WTC11 (cell line): ENCODE measurements around the gene DNAJB12. TPM values are rescaled to one million over a fixed set of nuclear protein-coding genes. Genes with fewer than 3 reads are reported as not detected.

ENCODE experiments used
- ATAC-seq: fragments of 200-7000 bp; cut with Tn5 transposase; 2 replicates; pipeline ENCODE4 v1.10.0; 2021; ENCODE audit warnings: mild to moderate bottlenecking, moderate library complexity
- CTCF ChIA-PET: fragments of 300-600 bp; sonication (Branson Sonifier 250); formaldehyde crosslinking; loops from one replicate; lab custom pipeline; 2021; ENCODE audit warnings: antibody characterized with exemption; lab: Charles Lee
- POLR2A ChIA-PET: fragments of 350-600 bp; sonication (Branson Sonifier 250); formaldehyde crosslinking; loops from one replicate; lab custom pipeline; 2021; ENCODE audit warnings: antibody characterized with exemption; lab: Charles Lee
- DNase-seq: peaks from one replicate; pipeline ENCODE4 v3.0.0; 2021; ENCODE audit warnings: low spot score
- H3K27ac Mint-ChIP-seq: 2 replicates; pipeline ENCODE4 v1.8.0; 2021; ENCODE audit warnings: mixed read lengths
- H3K27me3 Mint-ChIP-seq: 2 replicates; pipeline ENCODE4 v1.8.0; 2021; ENCODE audit warnings: low read depth, mild to moderate bottlenecking, moderate library complexity, mixed read lengths
- H3K36me3 Mint-ChIP-seq: 2 replicates; pipeline ENCODE4 v1.8.0; 2021; ENCODE audit warnings: mixed read lengths
- H3K4me1 Mint-ChIP-seq: 2 replicates; pipeline ENCODE4 v1.8.0; 2022; ENCODE audit warnings: mixed read lengths
- H3K4me3 Mint-ChIP-seq: 2 replicates; pipeline ENCODE4 v1.8.0; 2021; ENCODE audit warnings: mild to moderate bottlenecking, moderate library complexity, mixed read lengths
- H3K9me3 Mint-ChIP-seq: 2 replicates; pipeline ENCODE4 v1.8.0; 2021; ENCODE audit warnings: mixed read lengths
- CREM ChIP-seq: sonication (generic); formaldehyde crosslinking; IDR thresholded peaks from 2 replicates; pipeline ENCODE4 v1.8.1; 2022; ENCODE audit warnings: mild to moderate bottlenecking, missing genetic modification reagents, moderate library complexity
- ERG ChIP-seq: fragments of 250-450 bp; sonication (Bioruptor Pico); IDR thresholded peaks from 2 replicates; pipeline ENCODE4 v1.8.0; 2021; ENCODE audit warnings: mild to moderate bottlenecking
- FOXJ3 ChIP-seq: sonication (generic); formaldehyde crosslinking; IDR thresholded peaks from 2 replicates; pipeline ENCODE4 v1.9.0; 2021; ENCODE audit warnings: missing genetic modification reagents, mild to moderate bottlenecking, borderline replicate concordance
- FOXP4 ChIP-seq: sonication (generic); formaldehyde crosslinking; IDR thresholded peaks from 2 replicates; pipeline ENCODE4 v1.8.0; 2022; ENCODE audit warnings: mild to moderate bottlenecking, missing genetic modification reagents
- GABPB1 ChIP-seq: sonication (generic); formaldehyde crosslinking; IDR thresholded peaks from 2 replicates; pipeline ENCODE4 v1.8.1; 2023; ENCODE audit warnings: mild to moderate bottlenecking, missing genetic modification reagents
- JAZF1 ChIP-seq: fragments of 250-450 bp; sonication (Bioruptor Pico); IDR thresholded peaks from 2 replicates; pipeline ENCODE4 v1.9.0; 2021; ENCODE audit warnings: moderate library complexity, mild to moderate bottlenecking, inconsistent platforms
- SP1 ChIP-seq: sonication (generic); formaldehyde crosslinking; conservative IDR thresholded peaks from 2 replicates; pipeline ENCODE4 v1.8.1; 2022; ENCODE audit warnings: missing genetic modification reagents
- ZNF317 ChIP-seq: sonication (generic); formaldehyde crosslinking; IDR thresholded peaks from 2 replicates; pipeline ENCODE4 v1.8.1; 2023; ENCODE audit warnings: low read depth, mild to moderate bottlenecking, moderate library complexity, missing genetic modification reagents, borderline replicate concordance
- ZNF396 ChIP-seq: fragments of 250-450 bp; sonication (Bioruptor Pico); IDR thresholded peaks from 2 replicates; pipeline ENCODE4 v1.8.0; 2021; ENCODE audit warnings: mild to moderate bottlenecking, moderate library complexity, borderline replicate concordance
- ZNF416 ChIP-seq: fragments of 250-450 bp; sonication (Bioruptor Pico); IDR thresholded peaks from 2 replicates; pipeline ENCODE4 v1.9.0; 2021; ENCODE audit warnings: mild to moderate bottlenecking, inconsistent platforms
- ZNF425 ChIP-seq: fragments of 250-450 bp; sonication (Bioruptor Pico); conservative IDR thresholded peaks from 2 replicates; pipeline ENCODE4 v1.9.0; 2021; ENCODE audit warnings: mild to moderate bottlenecking
- total RNA-seq: library from RNA; stranded (reverse); gene quantifications from 3 replicates; pipeline ENCODE4 v1.2.3, GENCODE V29; 2021
- TF ChIP-seq, protein P1 (sequence below): sonication (generic); formaldehyde crosslinking; IDR thresholded peaks from 2 replicates; pipeline ENCODE4 v1.8.1; 2023; ENCODE audit warnings: mild to moderate bottlenecking, missing genetic modification reagents, moderate library complexity
- TF ChIP-seq, protein P2 (sequence below): sonication (generic); formaldehyde crosslinking; IDR thresholded peaks from 2 replicates; pipeline ENCODE4 v1.8.0; 2022; ENCODE audit warnings: mild to moderate bottlenecking, missing genetic modification reagents
- TF ChIP-seq, protein P3 (sequence below): sonication (generic); formaldehyde crosslinking; IDR thresholded peaks from 2 replicates; pipeline ENCODE4 v1.8.0; 2022; ENCODE audit warnings: mild to moderate bottlenecking, missing genetic modification reagents
- TF ChIP-seq, protein P4 (sequence below): fragments of 250-450 bp; sonication (Bioruptor Pico); IDR thresholded peaks from 2 replicates; pipeline ENCODE4 v1.9.0; 2021; ENCODE audit warnings: mild to moderate bottlenecking
- TF ChIP-seq, protein P5 (sequence below): sonication (generic); formaldehyde crosslinking; IDR thresholded peaks from 2 replicates; pipeline ENCODE4 v1.8.0; 2023; ENCODE audit warnings: missing genetic modification reagents

Gene DNAJB12
- total RNA-seq, 1 experiment from 2014 or later, result 21.6 TPM

GRCh38 chr10:72353028-72353964, 1.4 kb downstream of the DNAJB12 start:
- Mint-ChIP-seq H3K36me3 (peaks cover 3% of the 10 kb centered on the region; the same call in 1 of the 2 replicates), H3K27me3 (no peaks in the 10 kb centered on the region), H3K4me3 (peak overlapping the region; percentile 96), H3K4me1 (peaks cover 27% of the 10 kb centered on the region), H3K27ac (peak overlapping the region; percentile 99), H3K9me3 (no peaks in the 10 kb centered on the region)
- TF ChIP-seq, protein P1, sequence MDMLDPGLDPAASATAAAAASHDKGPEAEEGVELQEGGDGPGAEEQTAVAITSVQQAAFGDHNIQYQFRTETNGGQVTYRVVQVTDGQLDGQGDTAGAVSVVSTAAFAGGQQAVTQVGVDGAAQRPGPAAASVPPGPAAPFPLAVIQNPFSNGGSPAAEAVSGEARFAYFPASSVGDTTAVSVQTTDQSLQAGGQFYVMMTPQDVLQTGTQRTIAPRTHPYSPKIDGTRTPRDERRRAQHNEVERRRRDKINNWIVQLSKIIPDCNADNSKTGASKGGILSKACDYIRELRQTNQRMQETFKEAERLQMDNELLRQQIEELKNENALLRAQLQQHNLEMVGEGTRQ (CRISPR knock-in tag), result peak; percentile 81
- TF ChIP-seq ZNF425 (CRISPR knock-in tag) (no peak), FOXJ3 (CRISPR knock-in tag) (no peak), SP1 (CRISPR knock-in tag) (no peak)
- TF ChIP-seq, protein P2, sequence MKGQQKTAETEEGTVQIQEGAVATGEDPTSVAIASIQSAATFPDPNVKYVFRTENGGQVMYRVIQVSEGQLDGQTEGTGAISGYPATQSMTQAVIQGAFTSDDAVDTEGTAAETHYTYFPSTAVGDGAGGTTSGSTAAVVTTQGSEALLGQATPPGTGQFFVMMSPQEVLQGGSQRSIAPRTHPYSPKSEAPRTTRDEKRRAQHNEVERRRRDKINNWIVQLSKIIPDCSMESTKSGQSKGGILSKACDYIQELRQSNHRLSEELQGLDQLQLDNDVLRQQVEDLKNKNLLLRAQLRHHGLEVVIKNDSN (CRISPR knock-in tag), result peak; percentile 81
- TF ChIP-seq, protein P3, sequence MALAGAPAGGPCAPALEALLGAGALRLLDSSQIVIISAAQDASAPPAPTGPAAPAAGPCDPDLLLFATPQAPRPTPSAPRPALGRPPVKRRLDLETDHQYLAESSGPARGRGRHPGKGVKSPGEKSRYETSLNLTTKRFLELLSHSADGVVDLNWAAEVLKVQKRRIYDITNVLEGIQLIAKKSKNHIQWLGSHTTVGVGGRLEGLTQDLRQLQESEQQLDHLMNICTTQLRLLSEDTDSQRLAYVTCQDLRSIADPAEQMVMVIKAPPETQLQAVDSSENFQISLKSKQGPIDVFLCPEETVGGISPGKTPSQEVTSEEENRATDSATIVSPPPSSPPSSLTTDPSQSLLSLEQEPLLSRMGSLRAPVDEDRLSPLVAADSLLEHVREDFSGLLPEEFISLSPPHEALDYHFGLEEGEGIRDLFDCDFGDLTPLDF (CRISPR knock-in tag), result no peak
- POLR2A ChIA-PET, result interaction anchor here (0.6 to 2.4 kb wide), 3 partner anchors 9 to 330 kb away, joined by 3 to 5 read pairs (median 4); no protein-coding TSS in a partner anchor
- no peak for DNase-seq
- CTCF ChIA-PET, result interaction anchor here (0.9 to 2.8 kb wide), 4 partner anchors 11 to 305 kb away, joined by 3 to 13 read pairs (median 4); no protein-coding TSS in a partner anchor
- peak; percentile 4; the same call in 1 of the 2 replicates for ATAC-seq

DNA sequence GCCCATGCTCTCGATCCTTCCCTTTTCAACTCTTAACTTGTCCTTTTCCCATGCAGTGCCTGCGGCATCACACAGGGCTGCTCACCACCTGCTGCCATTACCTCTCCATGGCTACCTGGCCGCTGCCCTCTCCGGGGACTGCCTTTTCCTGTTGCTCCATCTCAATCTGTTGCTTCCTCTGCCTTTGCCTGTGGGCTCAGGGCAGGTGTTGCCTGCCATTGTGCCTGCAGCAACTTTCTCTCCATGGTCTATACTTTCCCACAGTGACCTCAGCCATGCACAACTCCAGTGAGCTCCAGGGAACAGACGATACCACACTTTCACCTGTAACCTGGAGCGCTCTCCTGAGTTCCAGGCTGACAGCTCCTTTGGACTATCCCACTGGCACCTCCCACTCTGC, 3.2 kb downstream of the DNAJB12 start:
- no peaks in the 10 kb centered on the region for H3K27me3 Mint-ChIP-seq
- no peak overlapping the region for H3K4me3 Mint-ChIP-seq
- no peaks in the 10 kb centered on the region for H3K9me3 Mint-ChIP-seq
- ChIA-PET POLR2A (interaction anchor here (0.6 kb wide), 1 partner anchor 103 kb away, joined by 3 read pairs; no protein-coding TSS in a partner anchor), CTCF (no interaction called here)
- peaks cover 3% of the 10 kb centered on the region; the same call in 1 of the 2 replicates for H3K36me3 Mint-ChIP-seq
- ATAC-seq, result no peak
- TF ChIP-seq ZNF317 (CRISPR knock-in tag) (no peak), ERG (CRISPR knock-in tag) (no peak), ZNF416 (CRISPR knock-in tag) (no peak), JAZF1 (no peak), ZNF396 (CRISPR knock-in tag) (no peak), GABPB1 (CRISPR knock-in tag) (no peak), FOXP4 (CRISPR knock-in tag) (no peak), CREM (CRISPR knock-in tag) (no peak)
- TF ChIP-seq, protein P4, sequence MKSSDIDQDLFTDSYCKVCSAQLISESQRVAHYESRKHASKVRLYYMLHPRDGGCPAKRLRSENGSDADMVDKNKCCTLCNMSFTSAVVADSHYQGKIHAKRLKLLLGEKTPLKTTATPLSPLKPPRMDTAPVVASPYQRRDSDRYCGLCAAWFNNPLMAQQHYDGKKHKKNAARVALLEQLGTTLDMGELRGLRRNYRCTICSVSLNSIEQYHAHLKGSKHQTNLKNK (CRISPR knock-in tag), result no peak
- TF ChIP-seq, protein P5, sequence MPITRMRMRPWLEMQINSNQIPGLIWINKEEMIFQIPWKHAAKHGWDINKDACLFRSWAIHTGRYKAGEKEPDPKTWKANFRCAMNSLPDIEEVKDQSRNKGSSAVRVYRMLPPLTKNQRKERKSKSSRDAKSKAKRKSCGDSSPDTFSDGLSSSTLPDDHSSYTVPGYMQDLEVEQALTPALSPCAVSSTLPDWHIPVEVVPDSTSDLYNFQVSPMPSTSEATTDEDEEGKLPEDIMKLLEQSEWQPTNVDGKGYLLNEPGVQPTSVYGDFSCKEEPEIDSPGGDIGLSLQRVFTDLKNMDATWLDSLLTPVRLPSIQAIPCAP (CRISPR knock-in tag), result no peak
- TF ChIP-seq, protein P3 (CRISPR knock-in tag), result no peak
- TF ChIP-seq, protein P2 (CRISPR knock-in tag), result no peak
- peaks cover 27% of the 10 kb centered on the region for H3K4me1 Mint-ChIP-seq
- H3K27ac Mint-ChIP-seq, result peak overlapping the region; percentile 38; the same call in 1 of the 2 replicates
- no peak for DNase-seq
